Measurements from ENCODE around the gene PACS2.

DNA sequence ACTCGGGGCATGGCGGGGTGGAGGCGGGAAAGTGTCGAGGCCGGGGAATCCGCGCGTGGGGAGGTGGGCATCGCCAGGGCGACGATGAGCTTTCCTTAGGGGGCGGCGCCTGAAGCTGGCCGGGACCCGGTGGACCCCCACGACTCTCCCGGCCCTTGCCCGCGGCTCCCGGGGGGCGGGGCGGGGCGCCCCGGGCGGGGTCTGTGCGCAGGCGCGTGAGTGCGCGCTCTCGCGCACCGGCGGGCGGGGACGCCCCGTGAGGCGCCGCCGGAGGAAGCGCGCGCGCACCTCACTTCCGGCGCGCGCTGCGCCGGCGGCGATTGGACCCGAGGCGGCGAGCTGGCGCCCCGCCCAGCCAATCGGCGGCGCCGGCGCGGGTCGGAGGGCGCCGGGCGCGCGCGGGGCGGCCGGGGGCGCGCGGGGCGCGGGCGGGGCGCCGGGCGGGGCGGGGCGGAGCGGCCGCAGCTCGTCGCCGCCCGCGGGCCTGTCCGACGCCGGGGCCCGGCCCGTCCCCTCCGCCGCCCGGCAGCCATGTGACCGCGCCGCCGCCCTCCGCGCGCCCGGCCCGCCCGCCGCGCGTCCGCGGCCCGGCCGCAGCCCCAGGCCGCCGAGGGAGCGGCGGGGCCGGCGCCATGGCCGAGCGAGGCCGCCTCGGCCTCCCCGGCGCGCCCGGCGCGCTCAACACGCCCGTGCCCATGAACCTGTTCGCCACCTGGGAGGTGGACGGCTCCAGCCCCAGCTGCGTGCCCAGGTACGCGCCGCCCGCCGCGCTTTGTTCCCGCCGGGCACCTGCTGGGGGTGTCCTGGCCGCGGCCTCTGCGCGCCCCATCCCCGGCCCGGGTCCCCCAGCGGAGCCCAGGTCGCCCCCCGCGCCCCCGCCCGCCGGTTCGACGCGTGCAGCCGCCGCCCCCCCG lies at the start of gene PACS2:
- TF ChIP-seq, protein P1, sequence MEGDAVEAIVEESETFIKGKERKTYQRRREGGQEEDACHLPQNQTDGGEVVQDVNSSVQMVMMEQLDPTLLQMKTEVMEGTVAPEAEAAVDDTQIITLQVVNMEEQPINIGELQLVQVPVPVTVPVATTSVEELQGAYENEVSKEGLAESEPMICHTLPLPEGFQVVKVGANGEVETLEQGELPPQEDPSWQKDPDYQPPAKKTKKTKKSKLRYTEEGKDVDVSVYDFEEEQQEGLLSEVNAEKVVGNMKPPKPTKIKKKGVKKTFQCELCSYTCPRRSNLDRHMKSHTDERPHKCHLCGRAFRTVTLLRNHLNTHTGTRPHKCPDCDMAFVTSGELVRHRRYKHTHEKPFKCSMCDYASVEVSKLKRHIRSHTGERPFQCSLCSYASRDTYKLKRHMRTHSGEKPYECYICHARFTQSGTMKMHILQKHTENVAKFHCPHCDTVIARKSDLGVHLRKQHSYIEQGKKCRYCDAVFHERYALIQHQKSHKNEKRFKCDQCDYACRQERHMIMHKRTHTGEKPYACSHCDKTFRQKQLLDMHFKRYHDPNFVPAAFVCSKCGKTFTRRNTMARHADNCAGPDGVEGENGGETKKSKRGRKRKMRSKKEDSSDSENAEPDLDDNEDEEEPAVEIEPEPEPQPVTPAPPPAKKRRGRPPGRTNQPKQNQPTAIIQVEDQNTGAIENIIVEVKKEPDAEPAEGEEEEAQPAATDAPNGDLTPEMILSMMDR (IDR thresholded peaks at IDR 0.05): no peak
- TF ChIP-seq POLR2AphosphoS5 (IDR thresholded peaks at IDR 0.05): no peak
- TF ChIP-seq POLR2A (IDR thresholded peaks at IDR 0.05): no peak

All from prostate gland (tissue), 2 donors.